VCaP (cell line): ENCODE data around the gene ROBO1.
"Not testable (repeated sequence)": the region's sequence is repeated elsewhere in the genome, so short reads cannot be mapped to it uniquely, and the experiment has no call there.

Experiments used
- H3K27ac ChIP-seq: fragments of 450-650 bp; 2 replicates; pipeline ENCODE4 v1.5.1; 2017
- CTCF ChIP-seq: fragments of 450-650 bp; conservative IDR thresholded peaks from 2 replicates; pipeline ENCODE4 v1.5.1; 2017; ENCODE audit warnings: mild to moderate bottlenecking, moderate library complexity

The ROBO1 gene

GRCh38 chr3:78690766-78691165, 1077.0 kb downstream of the ROBO1 start:
- no peak for TF ChIP-seq CTCF
- no peak overlapping the region for H3K27ac ChIP-seq

GRCh38 chr3:78689378-78689777, 1078.4 kb downstream of the ROBO1 start:
- no peak overlapping the region for H3K27ac ChIP-seq
- TF ChIP-seq CTCF = no peak

- no peak for TF ChIP-seq CTCF
Observed at GRCh38 chr3:78687520-78687919, 1080.3 kb downstream of the ROBO1 start.

GRCh38 chr3:78683284-78683683, 1084.5 kb downstream of the ROBO1 start:
- no peak overlapping the region for H3K27ac ChIP-seq
- no peak for TF ChIP-seq CTCF

More at GRCh38 chr3:78687520-78687919, 1080.3 kb downstream of the ROBO1 start:
- H3K27ac ChIP-seq = no peak overlapping the region

GRCh38 chr3:78675119-78675805, 1092.5 kb downstream of the ROBO1 start:
- not testable (repeated sequence) for H3K27ac ChIP-seq

GRCh38 chr3:78670746-78671145, 1097.1 kb downstream of the ROBO1 start:
- H3K27ac ChIP-seq = no peak overlapping the region
- no peak for TF ChIP-seq CTCF

GRCh38 chr3:78670094-78670493, 1097.7 kb downstream of the ROBO1 start:
- H3K27ac ChIP-seq = no peak overlapping the region
- TF ChIP-seq CTCF = no peak

- no peak for TF ChIP-seq CTCF
- H3K27ac ChIP-seq = no peak overlapping the region
Observed at GRCh38 chr3:78668302-78668701, 1099.5 kb downstream of the ROBO1 start.
